ENCODE data around the gene LRRC75A.
"Not testable (repeated sequence)": the region's sequence is repeated elsewhere in the genome, so short reads cannot be mapped to it uniquely, and the experiment has no call there.

The LRRC75A gene

GRCh38 chr17:16428098-16428882, 63.7 kb downstream of the LRRC75A start:
- peak; percentile 43 for DNase-seq

DNA sequence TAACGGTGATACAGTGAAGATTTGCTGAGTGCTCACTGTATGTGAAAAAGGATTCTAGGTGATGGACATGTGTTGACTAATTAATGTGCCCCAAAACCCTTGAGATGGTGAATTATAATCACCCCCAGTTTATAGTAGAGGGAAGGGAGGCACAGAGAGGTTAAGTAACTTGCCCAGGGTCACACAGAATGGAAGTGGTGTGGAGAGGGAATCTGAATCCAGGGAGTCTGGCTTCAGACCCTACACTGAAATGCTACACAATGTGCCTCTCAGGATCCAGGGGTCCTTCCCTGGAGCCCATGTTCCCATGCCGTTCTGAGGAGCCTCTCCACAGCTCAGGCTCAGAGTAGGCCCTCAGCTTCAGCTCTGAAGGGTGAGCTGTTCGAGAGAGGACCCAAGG, 65.0 kb downstream of the LRRC75A start:
- DNase-seq: no peak

GRCh38 chr17:16425698-16426659, 66.0 kb downstream of the LRRC75A start:
- no peak for DNase-seq

DNA sequence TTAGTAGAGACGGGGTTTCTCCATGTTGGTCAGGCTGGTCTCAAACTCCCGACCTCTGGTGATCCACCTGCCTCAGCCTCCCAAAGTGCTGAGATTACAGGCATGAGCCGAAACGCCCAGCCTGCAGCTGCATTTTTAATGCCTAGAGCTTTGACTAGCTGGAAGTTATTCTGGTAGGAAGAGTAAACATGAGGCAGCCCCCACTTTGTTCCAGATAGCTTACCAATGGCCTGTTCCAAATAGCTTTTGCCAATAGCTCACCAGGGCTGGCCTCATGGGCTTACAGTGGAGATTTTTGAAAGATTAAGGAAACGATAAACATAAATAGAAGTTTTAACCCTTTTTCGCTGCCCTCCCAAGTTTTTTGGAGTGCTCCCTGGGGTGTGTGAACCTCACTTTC, 66.8 kb downstream of the LRRC75A start:
- DNase-seq: no peak

GRCh38 chr17:16423226-16423872, 68.6 kb downstream of the LRRC75A start:
- no peak for DNase-seq

DNA sequence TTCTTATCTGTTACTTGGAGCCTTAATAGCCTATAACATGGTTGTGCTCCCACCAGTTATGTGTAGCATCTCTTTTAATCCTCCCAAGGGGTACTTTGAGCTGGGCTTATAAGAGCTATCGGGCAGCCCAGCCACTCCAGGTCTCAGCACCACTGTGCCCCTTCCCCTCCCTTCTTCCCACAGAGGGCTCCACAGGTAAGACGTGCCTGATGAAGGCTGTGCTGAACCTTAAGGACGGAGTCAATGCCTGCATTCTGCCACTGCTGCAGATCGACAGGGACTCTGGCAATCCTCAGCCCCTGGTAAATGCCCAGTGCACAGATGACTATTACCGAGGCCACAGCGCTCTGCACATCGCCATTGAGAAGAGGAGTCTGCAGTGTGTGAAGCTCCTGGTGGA, 69.6 kb downstream of the LRRC75A start:
- DNase-seq: no peak

DNA sequence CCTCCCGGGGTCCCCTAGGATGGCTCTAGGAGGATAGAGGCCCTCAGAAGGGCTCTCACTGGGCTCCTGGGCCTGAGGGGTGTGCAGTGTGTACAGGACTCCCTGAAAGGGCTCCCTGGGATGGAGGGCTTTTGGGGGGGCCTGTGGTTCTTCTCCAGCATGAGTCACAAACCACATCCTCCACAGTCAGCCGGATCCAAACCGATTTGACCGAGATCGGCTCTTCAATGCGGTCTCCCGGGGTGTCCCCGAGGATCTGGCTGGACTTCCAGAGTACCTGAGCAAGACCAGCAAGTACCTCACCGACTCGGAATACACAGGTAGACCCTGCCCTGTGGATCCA, 72.1 kb downstream of the LRRC75A start:
- DNase-seq: no peak

- no peak for DNase-seq
These were observed 72.7 kb downstream of the LRRC75A start for GRCh38 chr17:16419074-16419928.

DNA sequence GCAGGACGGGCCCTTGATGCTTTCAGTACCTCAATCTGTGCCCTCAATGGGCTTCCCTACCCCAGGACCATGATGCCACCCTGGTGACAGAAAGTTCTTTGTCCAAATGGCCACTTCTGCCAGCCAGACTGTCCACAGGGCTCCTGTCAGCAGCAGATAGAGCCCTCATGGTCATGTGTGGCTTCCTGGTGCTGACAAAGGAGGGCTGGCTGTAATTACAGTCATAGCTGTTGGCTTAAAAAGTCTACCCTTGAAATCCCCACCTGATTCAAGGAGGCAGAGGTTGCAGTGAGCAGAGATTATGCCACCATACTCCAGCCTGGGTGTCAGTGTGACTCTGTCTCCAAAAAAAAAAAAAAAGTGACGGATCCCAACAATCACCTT, 73.3 kb downstream of the LRRC75A start:
- no peak for DNase-seq

DNA sequence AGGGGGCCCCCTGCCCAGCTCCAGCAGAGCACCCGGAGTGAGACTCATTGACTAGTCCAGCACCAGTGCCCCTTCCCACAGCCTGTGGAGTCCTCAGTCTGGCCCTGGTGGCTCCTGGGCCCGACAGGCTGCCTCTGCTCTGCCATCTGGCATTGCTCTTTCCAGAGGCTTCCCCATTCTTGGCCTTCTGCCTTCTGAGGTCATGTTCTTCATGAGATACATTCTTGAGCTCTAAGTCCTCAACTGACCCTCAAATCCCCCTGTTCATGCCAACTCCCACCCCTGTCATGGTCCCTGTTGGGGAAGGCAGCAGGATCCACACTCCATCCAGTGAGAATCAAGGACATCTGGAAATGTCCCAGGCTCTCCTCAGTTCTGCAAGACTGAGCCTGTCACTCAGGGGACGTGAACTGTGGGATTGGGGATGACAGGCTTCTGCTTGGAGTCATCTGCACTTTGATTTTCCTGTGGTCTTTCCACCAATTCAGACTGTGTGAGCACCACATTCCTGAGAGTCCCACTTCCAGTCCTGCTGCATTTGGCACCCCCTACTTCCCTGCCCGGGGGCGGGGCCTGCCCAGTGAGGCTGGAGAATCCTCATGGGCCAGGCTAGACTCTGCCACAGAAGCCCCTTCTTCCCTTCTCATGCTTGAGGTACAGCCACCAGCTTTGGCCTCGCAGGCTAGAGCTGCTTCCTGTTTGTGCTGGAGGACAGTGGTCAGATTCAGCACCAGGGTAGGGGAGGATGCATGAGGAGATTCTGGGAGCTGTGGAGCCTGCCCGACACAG, 73.9 kb downstream of the LRRC75A start:
- no peak for DNase-seq

DNA sequence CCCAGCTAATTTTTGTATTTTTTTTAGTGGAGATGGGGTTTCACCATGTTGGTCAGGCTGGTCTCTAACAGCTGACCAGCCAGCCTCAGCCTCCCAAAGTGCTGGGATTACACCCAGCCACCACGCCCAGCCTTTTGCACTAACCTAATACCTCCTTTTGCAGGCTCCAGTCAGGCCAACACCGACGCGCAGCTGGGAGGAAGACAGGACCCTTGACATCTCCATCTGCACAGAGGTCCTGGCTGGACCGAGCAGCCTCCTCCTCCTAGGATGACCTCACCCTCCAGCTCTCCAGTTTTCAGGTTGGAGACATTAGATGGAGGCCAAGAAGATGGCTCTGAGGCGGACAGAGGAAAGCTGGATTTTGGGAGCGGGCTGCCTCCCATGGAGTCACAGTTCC, 74.6 kb downstream of the LRRC75A start:
- no peak for DNase-seq

- DNase-seq: peak; percentile 53
These were observed 76.7 kb downstream of the LRRC75A start, which contains the start of gene TRPV2 for GRCh38 chr17:16415031-16415924. Gene TRPV2, plus strand, starts transcription at chr17:16415571. Its CDS starts 2,098 bp downstream, at chr17:16417669.

- peak; percentile 91 for DNase-seq
These were observed 83.9 kb downstream of the LRRC75A start for GRCh38 chr17:16407911-16408588.

DNA sequence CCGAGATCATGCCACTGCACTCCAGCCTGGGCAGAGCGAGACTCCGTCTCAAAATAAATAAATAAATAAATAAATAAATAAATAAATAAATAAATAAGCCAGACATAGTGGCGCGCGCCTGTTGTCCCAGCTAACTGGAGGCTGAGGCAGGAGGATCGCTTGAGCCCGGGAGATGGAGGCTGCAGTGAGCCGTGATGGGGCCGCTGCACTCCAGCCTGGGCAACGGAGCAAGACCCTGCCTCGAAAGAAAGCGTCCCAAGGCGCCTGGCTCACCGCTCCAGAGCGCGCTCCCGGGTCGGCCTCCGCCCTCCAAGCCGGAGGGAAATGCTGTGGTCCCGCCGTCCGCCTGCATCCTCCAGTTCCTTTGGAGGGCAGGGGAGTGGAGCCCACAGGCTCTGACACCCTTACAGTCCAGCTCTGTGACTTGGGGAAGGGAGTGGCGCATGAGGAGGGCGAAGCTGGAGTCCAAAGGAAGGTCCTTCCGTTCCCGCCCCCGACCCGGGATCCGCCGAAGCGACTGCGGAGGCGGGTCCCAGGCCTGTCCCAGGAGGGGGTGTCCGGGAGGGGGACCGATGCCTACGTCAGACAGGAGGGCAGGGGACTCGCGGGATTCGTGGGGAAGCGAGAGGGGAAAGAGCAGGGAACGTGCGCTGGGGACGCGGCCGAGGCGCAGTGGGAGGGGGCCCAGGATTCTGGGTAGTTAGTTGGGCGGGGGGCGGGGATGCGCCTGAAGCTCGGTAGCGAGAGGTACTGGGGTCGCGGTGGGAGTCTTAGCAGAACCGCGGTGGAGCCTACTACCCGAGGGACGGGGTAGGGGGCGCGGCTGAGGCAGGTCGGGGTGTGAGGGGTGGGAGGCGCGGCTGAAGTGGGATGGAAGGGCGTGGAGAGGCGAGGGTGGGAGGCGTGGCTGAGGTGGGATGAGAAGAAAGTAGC, 85.0 kb downstream of the LRRC75A start:
- DNase-seq: no peak

GRCh38 chr17:16403847-16404246, 88.1 kb downstream of the LRRC75A start:
- not testable (repeated sequence) for DNase-seq

GRCh38 chr17:16398270-16399267, 93.4 kb downstream of the LRRC75A start:
- DNase-seq: no peak

DNA sequence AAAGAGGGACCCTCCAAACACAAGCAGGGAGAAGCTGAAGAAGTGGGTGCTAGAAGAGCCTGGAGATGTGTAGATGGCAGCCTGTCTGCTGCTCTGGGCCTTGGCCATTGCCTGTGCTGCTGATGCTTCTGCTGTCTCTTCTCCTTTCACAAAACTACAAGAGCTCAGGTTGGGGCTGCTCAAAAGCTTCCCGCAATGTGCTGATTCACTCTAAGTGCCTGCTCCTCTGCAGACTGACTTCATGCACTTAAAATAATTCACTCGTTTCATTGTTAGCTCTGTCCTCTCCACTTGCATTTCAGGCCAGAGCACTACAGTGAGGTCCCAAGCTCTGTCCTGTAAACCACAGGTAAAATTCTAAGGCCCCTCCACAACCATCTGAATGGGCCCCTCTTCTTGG, 95.3 kb downstream of the LRRC75A start:
- DNase-seq: not testable (repeated sequence)
